Measurements from ENCODE around the gene POU2AF1. TPM values are rescaled to one million over a fixed set of nuclear protein-coding genes. Genes with fewer than 3 reads are reported as not detected.

POU2AF1 gene
- total RNA-seq, 3 donors from 2014 or later (not counting 1 experiment from before 2014, with no cell fraction given): 0.82 to 16.8 (median 1.1) TPM

- ATAC-seq (no peak), DNase-seq (no peak)
- Histone ChIP-seq H3K27me3 (ENCODE audit: control insufficient read depth, insufficient read depth, low read length) (peaks cover 3% of the 10 kb centered on the region), H3K9me3 (ENCODE audit: control insufficient read depth, insufficient read depth, low read length) (no peaks in the 10 kb centered on the region), H3K27ac (ENCODE audit: low read length) (no peak overlapping the region), H3K4me1 (ENCODE audit: control insufficient read depth, insufficient read depth, low read length) (no peaks in the 10 kb centered on the region), H3K36me3 (ENCODE audit: control insufficient read depth, insufficient read depth, low read length) (no peaks in the 10 kb centered on the region), H3K4me3 (ENCODE audit: low read length) (no peak overlapping the region)
- H3K36me3 Mint-ChIP-seq: no peaks in the 10 kb centered on the region
- H3K4me3 Mint-ChIP-seq: no peak overlapping the region
- no peak overlapping the region for H3K27ac Mint-ChIP-seq
- no peaks in the 10 kb centered on the region for H3K4me1 Mint-ChIP-seq
- peaks cover 26 to 31% of the 10 kb centered on the region in 2 donors for H3K27me3 Mint-ChIP-seq (ENCODE audit: low read depth in 2 of 2)
- TF ChIP-seq, protein P1, sequence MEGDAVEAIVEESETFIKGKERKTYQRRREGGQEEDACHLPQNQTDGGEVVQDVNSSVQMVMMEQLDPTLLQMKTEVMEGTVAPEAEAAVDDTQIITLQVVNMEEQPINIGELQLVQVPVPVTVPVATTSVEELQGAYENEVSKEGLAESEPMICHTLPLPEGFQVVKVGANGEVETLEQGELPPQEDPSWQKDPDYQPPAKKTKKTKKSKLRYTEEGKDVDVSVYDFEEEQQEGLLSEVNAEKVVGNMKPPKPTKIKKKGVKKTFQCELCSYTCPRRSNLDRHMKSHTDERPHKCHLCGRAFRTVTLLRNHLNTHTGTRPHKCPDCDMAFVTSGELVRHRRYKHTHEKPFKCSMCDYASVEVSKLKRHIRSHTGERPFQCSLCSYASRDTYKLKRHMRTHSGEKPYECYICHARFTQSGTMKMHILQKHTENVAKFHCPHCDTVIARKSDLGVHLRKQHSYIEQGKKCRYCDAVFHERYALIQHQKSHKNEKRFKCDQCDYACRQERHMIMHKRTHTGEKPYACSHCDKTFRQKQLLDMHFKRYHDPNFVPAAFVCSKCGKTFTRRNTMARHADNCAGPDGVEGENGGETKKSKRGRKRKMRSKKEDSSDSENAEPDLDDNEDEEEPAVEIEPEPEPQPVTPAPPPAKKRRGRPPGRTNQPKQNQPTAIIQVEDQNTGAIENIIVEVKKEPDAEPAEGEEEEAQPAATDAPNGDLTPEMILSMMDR (IDR thresholded peaks at IDR 0.05): no peak
- WGBS (ENCODE audit: insufficient coverage): 75% methylated on average over 6 of the region's 6 CpGs
- no peaks in the 10 kb centered on the region for H3K9me3 Mint-ChIP-seq
- intact Hi-C loops (cut with micrococcal nuclease): no loop called here
These were observed 68.4 kb downstream of the POU2AF1 start for GRCh38 chr11:111310723-111311122.

DNA sequence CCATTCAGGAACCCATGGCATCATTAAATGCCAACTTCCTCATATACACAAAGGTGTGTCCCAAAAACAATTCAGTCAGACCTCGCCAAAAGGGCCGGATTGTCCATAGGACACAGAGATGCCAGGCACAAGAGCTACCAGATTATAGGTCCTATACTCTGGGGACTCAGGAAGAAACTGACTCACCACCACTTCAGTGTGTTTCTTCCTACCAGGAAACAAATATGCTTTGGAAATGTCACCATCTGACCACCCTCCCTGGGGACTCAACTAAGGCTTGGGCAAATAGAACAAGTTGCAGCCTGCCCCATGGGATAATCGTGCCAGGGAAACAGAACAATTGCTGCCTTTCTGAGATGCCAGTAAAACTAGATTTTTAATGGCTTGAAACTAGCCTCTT, 69.0 kb downstream of the POU2AF1 start:
- Histone ChIP-seq H3K27ac (ENCODE audit: low read length) (no peak overlapping the region), H3K9me3 (ENCODE audit: control insufficient read depth, insufficient read depth, low read length) (no peaks in the 10 kb centered on the region), H3K4me1 (ENCODE audit: control insufficient read depth, insufficient read depth, low read length) (no peaks in the 10 kb centered on the region), H3K36me3 (ENCODE audit: control insufficient read depth, insufficient read depth, low read length) (no peaks in the 10 kb centered on the region), H3K27me3 (ENCODE audit: control insufficient read depth, insufficient read depth, low read length) (peaks cover 2% of the 10 kb centered on the region), H3K4me3 (ENCODE audit: low read length) (no peak overlapping the region)
- intact Hi-C loops (cut with micrococcal nuclease): no loop called here
- ATAC-seq (no peak), DNase-seq (no peak)
- Mint-ChIP-seq H3K9me3 (no peaks in the 10 kb centered on the region), H3K4me1 (no peaks in the 10 kb centered on the region), H3K4me3 (no peak overlapping the region), H3K36me3 (no peaks in the 10 kb centered on the region), H3K27ac (no peak overlapping the region), H3K27me3 (ENCODE audit: low read depth in 2 of 2) (peaks cover 32% of the 10 kb centered on the region in 2 donors)
- TF ChIP-seq, protein P1 (IDR thresholded peaks at IDR 0.05): no peak
- 85% methylated on average over 3 of the region's 3 CpGs for WGBS (ENCODE audit: insufficient coverage)

GRCh38 chr11:111309215-111309915, 69.7 kb downstream of the POU2AF1 start:
- Mint-ChIP-seq H3K27ac (no peak overlapping the region), H3K36me3 (no peaks in the 10 kb centered on the region), H3K4me1 (no peaks in the 10 kb centered on the region), H3K27me3 (ENCODE audit: low read depth in 2 of 2) (peaks cover 28 to 38% of the 10 kb centered on the region in 2 donors), H3K4me3 (no peak overlapping the region), H3K9me3 (no peaks in the 10 kb centered on the region)
- intact Hi-C loops (cut with micrococcal nuclease): no loop called here
- H3K9me3 ChIP-seq (ENCODE audit: control insufficient read depth, insufficient read depth, low read length): no peaks in the 10 kb centered on the region
- no peaks in the 10 kb centered on the region for H3K36me3 ChIP-seq (ENCODE audit: control insufficient read depth, insufficient read depth, low read length)
- no peak overlapping the region for H3K4me3 ChIP-seq (ENCODE audit: low read length)
- H3K27me3 ChIP-seq (ENCODE audit: control insufficient read depth, insufficient read depth, low read length): no peaks in the 10 kb centered on the region
- H3K4me1 ChIP-seq (ENCODE audit: control insufficient read depth, insufficient read depth, low read length): no peaks in the 10 kb centered on the region
- ATAC-seq (no peak), DNase-seq (no peak)
- 90% methylated on average over 5 of the region's 5 CpGs for WGBS (ENCODE audit: insufficient coverage)
- TF ChIP-seq, protein P1 (IDR thresholded peaks at IDR 0.05): no peak
- H3K27ac ChIP-seq (ENCODE audit: low read length): no peak overlapping the region

GRCh38 chr11:111308140-111308539, 70.9 kb downstream of the POU2AF1 start:
- H3K4me1 Mint-ChIP-seq: no peaks in the 10 kb centered on the region
- H3K27ac Mint-ChIP-seq: no peak overlapping the region
- no peaks in the 10 kb centered on the region for H3K9me3 Mint-ChIP-seq
- H3K4me3 Mint-ChIP-seq: no peak overlapping the region
- intact Hi-C loops (cut with micrococcal nuclease): no loop called here
- H3K36me3 Mint-ChIP-seq: no peaks in the 10 kb centered on the region
- TF ChIP-seq, protein P1 (IDR thresholded peaks at IDR 0.05): no peak
- no peaks in the 10 kb centered on the region for H3K36me3 ChIP-seq (ENCODE audit: control insufficient read depth, insufficient read depth, low read length)
- no peak overlapping the region for H3K27ac ChIP-seq (ENCODE audit: low read length)
- DNase-seq (no peak), ATAC-seq (no peak)
- peaks cover 25 to 40% of the 10 kb centered on the region in 2 donors for H3K27me3 Mint-ChIP-seq (ENCODE audit: low read depth in 2 of 2)
- H3K9me3 ChIP-seq (ENCODE audit: control insufficient read depth, insufficient read depth, low read length): no peaks in the 10 kb centered on the region
- H3K4me3 ChIP-seq (ENCODE audit: low read length): no peak overlapping the region
- no peaks in the 10 kb centered on the region for H3K27me3 ChIP-seq (ENCODE audit: control insufficient read depth, insufficient read depth, low read length)
- H3K4me1 ChIP-seq (ENCODE audit: control insufficient read depth, insufficient read depth, low read length): no peaks in the 10 kb centered on the region
- 86% methylated on average over 7 of the region's 7 CpGs for WGBS (ENCODE audit: insufficient coverage)
